VCaP (cell line): ENCODE data around the gene KIAA1328.
A peak's percentile ranks its signal among the peaks of the same experiment; 100 is the strongest.

ENCODE experiments used
- H3K27ac ChIP-seq: fragments of 450-650 bp; 2 replicates; pipeline ENCODE4 v1.5.1; 2017
- CTCF ChIP-seq: fragments of 450-650 bp; conservative IDR thresholded peaks from 2 replicates; pipeline ENCODE4 v1.5.1; 2017; ENCODE audit warnings: mild to moderate bottlenecking, moderate library complexity

Gene KIAA1328

GRCh38 chr18:36917907-36918306 is 89.0 kb downstream of the KIAA1328 start:
- H3K27ac ChIP-seq, result no peak overlapping the region
- TF ChIP-seq CTCF, result no peak

GRCh38 chr18:36929601-36930000 is 100.7 kb downstream of the KIAA1328 start:
- no peak for TF ChIP-seq CTCF
- no peak overlapping the region for H3K27ac ChIP-seq

- TF ChIP-seq CTCF, result no peak
- H3K27ac ChIP-seq, result no peak overlapping the region
Observed at GRCh38 chr18:36931106-36931505, 102.2 kb downstream of the KIAA1328 start.

- no peak for TF ChIP-seq CTCF
- H3K27ac ChIP-seq, result no peak overlapping the region
Observed at GRCh38 chr18:36933552-36933951, 104.6 kb downstream of the KIAA1328 start.

- H3K27ac ChIP-seq, result no peak overlapping the region
Observed at GRCh38 chr18:36934884-36935283, 106.0 kb downstream of the KIAA1328 start.

GRCh38 chr18:36942264-36942663 is 113.3 kb downstream of the KIAA1328 start:
- TF ChIP-seq CTCF, result peak; percentile 78
- no peak overlapping the region for H3K27ac ChIP-seq

More at GRCh38 chr18:36934884-36935283, 106.0 kb downstream of the KIAA1328 start:
- TF ChIP-seq CTCF, result no peak

- TF ChIP-seq CTCF, result no peak
- H3K27ac ChIP-seq, result no peak overlapping the region
Observed at GRCh38 chr18:36947820-36948348, 119.0 kb downstream of the KIAA1328 start.
